SIG-M5 (cell line): ENCODE data around the gene LST1.
A peak's percentile ranks its signal among the peaks of the same experiment; 100 is the strongest.
"Not testable (repeated sequence)": the region's sequence is repeated elsewhere in the genome, so short reads cannot be mapped to it uniquely, and the experiment has no call there.

Source experiments
- DNase-seq: peaks from one replicate; lab custom pipeline; 2025; lab: John Stamatoyannopoulos, UW

The LST1 gene

DNA sequence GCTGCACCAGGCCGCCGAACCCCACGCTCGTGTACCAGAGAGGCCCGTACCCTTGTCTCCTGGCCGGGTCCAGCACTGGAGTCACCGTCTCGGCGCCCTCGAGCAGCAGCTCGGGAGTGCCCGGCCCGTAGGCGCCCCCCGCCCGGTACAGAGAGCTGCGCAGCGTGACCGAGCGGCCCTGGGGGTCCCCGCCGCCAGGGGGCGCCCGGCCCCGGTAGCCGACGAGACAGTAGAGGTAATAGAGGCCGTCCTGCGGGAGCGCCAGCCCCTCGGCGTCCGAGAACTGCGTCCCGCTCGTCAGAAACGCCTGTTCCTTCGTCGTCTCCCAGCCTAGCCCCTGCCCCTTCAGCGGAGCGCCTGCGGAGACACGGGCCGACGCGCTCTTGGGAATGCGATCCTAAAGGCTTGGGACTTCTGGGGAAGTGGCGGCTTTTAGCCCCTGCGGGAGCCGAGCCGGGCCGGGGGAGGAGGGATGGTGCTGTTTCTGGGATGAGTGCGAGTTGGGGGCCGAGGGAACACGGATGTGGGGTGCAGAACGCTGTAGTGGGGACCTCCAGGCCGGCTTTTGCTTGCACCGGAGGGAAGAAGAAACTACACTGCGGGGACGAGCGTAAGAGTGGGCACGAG lies 5.2 kb upstream of the LST1 start:
- DNase-seq = no peak

DNA sequence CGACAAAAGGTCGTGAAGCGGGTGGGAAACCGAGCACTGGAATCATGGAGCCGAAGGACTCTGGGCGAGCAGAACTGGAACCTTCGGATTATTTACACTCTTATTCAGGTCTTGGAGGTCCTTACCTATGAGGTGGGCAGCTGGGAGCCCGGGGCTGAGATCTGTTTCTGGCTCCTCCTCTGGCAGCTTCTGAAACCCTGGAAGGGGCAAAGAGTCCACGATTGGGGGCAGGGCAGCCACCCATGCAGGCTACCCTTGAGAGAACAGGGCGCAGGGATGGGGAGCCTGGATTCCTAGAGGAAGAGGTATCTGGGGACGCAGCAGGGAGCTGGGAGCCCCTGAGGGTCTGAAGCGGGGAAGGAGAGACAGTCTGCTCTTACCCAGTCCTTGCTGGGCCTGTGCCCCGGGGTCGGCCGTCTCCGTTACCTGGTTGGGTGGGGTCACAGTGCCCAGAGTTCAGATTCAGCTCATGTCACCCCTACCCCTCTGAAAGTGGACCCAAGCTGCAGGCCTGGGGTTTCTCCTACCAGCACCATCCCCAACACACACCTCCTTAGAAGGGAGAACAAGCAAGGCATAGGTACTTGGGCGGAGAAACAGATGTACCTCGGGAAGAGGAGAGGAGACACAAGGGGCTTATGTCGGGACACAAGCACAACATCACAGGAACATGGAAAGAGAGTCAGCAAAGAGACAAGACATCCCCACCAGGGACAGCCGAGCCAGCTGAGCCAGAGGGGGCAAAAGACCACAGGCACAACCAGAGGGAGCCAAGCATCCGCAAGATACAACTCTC lies 4.4 kb upstream of the LST1 start:
- no peak for DNase-seq

DNA sequence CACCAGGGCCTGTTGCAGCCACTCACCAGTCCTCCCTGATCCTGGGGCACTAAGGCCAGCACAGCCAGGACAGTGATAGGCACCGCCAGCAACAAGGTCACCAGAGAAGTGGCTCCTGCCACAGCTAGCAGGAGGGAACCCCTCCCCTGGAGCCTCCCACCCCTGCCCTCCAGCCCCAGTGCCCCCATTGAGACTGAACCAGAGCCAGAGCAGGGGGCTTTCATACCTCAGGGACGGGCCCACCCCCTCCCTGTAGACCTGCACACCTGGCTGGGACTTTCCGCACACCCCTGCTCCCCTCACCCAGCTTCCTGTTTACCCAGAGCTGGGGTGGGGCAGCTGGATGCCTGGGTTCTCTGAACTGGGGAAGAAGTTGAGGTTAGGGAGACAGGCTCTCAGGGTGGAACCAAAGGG lies 3.8 kb upstream of the LST1 start, which contains the start of gene LTB:
Gene LTB, minus strand, starts transcription at position 195 of the 414 bp plus-strand sequence. Its CDS starts 7 bp downstream, at position 188.
- no peak for DNase-seq

DNA sequence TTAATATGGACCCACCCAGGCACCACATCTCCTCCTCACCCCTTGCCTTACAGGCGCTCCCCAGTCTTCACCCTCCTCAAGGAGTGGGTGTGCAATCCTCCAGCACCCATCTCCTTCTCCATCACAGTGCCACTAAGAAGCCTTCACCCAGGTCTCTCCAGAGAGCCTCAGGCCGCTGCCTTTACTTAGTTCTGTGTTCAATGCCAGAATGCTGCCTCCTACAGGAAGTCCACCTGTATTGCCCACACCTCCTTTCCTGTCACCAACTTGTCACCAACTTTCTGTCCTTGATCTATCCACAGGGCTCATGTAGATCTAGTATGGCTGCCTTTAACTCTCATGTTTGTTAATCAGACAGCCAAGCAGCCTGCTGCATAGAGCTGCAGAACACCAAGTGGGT lies 586 bp upstream of the LST1 start:
- no peak for DNase-seq

DNA sequence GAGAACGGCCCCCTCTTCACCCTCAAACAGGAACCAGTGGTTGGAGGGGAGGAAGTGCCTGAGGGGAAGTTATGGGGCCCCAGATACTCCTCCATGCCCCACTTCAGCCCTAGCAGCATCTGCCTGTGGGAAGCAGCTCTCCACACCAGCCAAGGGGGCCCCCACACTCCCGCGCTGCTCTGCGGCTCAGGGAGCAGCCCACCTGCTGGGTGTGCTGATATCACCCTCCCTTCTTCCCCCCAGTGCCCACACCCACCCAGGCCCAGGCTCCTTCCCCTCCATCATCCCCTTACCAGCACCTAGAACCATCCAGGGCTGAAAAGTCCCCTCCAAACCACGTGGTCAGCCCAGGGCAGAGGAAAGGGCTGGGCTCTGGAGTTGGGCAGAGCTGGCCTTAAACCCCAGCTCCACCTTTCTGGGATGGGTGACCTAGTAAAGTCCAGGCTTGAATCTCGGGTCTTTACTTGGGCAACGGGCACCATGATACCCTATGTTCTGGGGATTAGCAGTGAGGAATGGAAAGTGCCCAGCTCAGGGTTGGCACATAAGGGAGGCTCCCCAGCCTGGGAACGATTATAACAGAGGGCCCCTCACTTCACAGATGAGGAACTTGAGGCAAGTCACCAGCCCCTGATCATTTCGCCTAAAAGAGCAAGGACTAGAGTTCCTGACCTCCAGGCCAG lies 663 bp downstream of the LST1 start:
- peak; percentile 71 for DNase-seq

DNA sequence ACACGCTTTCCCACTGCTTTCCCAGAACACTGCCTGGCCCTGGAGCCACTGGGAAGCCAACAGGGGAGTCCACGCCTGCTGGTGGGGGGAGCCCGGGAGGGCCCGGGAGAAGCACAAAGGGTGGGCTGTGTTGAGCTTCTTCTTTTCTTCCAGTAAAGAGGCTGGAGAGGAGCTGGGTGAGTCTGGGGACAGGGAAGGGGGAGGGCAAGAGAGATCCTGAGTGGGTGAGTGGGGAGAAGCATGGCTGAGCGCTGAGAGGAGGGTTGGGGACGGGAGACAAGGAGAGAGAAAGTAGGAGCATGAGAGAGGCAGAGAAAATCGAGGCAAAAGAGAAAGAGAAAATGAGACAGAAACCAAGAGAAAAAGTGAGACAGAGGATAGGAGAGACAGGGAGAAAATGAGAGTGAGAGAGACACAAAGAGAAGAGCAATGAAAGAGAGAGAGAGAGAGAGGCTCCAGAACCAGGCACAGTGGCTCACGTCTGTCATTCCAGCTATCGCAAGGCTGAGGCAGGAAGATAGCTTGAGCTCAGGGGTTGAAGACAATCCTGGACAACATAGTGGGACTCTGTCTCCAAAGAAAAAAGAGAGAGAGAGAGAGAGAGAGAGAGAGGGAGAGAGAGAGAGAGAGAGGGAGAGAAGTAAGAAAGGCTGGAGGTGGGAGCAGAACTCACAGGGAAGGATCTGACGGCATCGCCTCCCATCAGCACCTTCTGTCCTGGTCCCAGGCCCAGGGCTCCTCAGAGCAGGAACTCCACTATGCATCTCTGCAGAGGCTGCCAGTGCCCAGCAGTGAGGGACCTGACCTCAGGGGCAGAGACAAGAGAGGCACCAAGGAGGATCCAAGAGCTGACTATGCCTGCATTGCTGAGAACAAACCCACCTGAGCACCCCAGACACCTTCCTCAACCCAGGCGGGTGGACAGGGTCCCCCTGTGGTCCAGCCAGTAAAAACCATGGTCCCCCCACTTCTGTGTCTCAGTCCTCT lies 2.0 kb downstream of the LST1 start:
- no peak for DNase-seq

DNA sequence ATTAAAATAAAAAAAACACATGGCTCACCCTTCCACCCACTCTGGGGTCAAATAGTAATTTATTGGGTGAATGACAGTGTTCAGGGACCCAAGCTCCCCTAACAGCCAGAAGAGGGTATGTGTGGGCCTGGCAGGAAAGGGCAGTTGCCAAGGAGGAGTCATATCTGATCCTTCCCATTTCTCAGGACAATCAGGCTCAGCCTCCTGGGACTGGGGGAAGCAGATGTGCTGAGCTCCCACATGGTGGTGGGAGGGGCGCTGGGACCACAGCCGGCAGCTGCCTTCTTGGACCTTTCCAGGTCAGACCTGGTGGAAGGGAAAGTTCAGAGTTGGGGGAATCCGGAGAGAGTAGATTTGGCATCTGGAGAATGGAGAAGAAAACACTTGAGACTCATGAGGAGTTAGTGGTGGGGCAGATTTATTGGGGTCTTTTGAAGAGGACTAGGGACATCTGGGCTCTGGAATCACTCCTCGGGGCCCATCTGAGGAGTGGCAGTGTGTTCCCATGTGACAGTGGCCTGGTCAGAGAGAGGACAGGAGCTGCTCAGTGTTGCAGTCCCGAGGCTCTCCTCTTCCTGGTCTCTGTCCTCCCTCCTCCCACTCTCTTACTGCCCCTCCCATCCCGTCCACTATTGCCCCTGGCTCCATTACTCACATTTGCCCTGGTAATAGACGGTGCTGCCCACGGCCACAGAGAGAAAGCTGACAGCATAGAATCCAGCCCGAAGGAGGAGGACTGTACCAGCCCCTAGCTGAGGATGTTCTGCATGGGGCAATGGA lies 3.0 kb downstream of the LST1 start:
- DNase-seq = no peak

DNA sequence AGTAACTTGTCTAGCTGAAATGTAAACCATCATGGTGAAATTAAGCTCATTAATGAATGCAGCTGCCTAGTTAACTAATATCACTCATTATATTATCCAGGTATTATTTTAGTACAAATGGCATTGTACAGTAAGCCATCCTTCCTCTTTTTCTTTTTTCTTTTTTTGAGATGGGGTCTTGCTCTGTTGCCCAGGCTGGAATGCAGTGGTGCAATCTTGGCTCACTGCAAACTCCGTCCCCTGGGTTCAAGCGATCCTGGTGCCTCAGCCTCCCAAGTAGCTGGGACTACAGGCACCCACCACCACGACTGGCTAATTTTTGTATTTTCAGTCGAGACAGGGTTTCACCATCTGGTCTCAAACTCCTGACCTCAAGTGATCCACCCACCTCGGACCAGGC lies 4.6 kb downstream of the LST1 start:
- DNase-seq = not testable (repeated sequence)

DNA sequence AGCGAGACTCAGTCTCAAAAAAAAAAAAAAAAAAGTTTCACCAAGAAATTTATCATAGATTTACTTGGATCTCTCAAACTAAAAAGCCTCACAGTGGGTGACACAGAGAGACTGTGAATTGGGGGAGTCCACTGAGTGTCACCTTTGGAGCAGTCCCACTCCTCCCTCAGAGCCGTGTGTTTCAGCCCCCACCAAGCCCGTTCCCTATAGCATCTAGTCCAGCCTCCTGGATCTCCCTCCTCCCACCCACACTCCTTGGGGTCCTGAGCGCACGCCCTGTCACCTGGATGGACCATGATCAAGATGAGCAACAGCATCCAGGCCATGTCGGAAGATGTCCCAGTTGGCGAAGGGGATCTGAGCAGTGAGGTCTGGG lies 6.3 kb downstream of the LST1 start:
- DNase-seq = no peak

DNA sequence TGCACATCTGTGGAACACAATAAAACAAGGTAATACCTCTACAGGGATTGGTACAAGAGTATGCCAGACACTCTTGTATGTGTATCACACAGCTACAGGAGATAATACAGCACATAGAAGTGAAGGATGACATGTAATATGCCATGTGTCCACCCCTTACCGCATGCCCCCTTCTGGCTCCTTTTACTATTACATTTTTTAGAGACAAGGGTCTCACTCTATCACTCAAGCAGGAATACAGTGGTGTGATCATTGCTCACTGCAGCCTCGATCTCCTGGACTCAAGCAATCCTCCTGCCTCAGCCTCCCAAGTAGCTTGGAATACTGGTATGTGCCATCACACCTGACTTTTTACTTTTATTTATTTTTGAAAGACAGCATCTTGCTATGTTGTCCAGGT lies 10.9 kb downstream of the LST1 start:
- DNase-seq = no peak

DNA sequence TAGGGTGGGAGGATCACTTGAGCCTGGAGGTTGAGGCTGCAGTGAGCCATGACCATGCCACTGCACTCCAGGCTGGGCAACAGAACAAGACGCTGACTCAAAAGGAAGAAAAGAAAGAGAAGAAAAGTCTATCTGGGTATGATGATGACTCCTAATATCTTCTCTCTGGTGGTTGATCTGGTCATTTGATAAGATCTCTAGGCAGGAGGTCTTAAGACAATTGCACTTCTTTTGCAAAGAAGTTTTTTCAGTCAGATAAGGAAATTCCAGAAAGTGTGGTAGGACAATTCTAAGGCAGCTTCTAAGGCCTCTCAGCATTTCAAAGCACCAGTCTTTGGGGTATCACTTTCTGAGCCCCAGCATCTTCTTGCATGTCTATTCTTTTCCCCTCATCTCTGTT lies 21.2 kb downstream of the LST1 start:
- no peak for DNase-seq

DNA sequence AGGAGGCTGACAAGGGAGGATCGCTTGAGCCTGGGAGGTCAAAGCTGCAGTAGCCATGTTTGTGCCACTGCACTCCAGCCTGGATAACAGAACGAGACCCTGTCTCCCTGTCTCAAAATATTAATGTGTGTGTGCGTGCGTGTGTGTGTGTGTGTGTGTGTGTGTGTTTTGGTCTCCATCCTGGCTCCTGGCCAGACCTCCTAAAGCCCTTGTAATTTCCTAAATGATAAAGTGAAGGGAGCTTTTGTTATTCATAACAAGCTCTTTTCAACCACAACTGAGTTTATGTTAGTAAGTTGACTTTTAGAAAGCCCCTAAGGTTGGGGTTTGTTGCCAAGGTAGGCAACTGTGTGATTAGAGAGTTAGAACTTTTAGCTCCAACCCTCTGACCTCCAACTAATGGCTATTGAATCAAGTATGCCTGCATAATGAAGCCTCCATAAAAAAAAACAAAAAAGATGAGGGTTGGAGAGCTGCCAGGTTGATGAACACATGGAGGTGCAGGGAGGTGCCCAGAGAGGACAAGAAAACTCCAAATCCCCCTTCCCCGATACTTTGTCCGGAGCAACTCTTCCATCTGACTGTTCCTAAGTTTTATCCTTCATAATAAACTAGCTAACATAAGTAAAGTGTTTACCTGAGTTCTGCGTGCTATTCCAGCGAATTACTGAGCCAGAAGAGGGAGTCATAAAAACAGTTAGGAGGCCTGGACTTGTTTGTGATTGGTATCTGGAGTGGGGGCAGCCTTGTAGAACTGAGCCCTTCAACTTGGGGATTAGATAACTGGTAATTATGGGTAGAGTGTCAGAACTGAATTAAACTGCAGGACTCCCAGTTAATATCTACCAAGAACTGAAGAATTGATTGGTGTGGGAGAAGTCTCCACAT lies 23.7 kb downstream of the LST1 start:
- DNase-seq = no peak

DNA sequence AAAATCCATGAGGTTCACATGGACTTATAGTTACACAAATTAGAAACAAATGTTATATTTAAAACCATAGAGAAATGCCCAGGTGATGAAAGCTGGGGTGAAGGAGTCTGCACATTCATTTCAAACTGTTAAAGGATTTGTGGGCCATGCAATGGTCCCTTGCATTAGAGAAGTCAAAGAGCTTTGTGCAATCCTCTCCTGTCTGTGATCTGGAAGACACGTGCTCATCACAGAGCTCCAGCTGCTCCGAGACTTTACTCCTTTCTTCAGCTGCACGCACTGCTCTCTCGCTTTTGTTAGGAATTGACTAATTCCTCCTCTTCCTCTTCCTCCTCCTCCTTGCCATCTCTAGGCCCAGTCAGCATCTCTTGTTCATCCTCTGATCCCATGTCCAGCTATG lies 24.9 kb downstream of the LST1 start:
- no peak for DNase-seq

DNA sequence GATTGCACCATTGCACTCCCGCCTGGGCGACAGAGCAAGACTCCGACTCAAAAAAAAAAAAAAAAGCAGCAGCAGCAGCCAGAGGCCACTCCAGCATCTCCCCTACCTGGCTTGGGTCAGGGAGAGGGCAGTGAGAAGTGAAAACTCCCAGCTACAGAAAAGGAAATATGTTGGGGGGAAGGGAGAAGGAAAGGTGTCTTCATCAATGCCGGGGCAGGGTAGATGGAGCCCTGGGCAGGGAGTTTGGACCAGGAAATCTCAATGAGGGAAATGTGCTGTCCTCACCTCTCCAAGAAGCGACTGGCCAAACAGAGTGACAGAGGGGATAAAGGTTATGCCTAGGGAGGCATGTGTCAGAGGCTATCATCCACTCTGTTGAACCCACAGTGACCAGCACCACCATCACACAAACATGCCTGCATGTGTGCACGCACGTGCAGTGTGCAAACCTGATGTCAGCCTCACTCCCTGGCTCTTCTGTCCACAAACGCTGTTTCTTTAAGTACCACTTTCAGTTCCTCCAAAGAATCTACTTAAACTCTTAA lies 28.1 kb downstream of the LST1 start:
- DNase-seq = peak; percentile 28

DNA sequence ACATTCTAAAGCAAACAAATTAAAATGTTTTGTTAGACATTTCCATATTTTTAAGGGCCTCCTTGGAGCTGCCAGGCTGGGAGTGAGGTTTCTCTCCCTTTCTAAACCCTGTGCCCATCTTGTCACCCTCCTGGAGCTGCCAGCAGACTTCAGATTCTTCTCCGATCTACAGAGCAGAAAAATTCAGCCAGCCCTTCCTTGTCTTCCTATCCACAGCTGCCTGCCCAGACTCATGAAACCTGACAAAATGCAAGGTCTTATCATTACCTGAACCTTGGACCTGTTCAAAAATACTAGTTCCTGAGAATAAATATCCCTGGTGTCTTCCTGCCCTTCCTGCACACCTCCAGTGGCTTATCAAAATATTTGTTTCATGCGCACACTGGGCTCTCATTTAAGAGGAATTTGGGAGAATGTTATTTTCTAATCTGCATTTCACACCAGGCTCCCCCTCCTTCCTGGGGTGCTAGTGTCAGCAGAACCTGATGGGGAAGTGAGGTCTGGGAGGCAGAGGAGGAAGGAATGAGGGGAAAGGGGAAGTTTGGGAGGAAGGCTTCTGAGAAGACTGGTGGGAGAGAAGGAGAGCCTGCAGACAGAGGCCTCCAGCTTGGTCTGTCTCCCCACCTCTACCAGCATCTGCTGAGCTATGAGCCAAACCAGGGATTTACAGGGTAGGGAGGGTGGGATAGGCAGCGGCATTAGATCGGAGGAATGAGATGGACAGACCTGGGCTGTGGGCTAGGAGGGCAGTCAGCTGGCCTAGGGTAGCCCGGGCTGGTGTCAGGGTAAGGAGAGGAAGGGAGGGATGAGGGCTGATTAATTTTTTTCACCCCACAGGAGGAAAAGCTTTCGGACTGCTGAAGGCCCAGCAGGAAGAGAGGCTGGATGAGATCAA lies 28.9 kb downstream of the LST1 start, which contains the start of gene AIF1:
Gene AIF1, plus strand, starts transcription at position 551 of the 895 bp plus-strand sequence. Its CDS starts 96 bp downstream, at position 647.
- no peak for DNase-seq

DNA sequence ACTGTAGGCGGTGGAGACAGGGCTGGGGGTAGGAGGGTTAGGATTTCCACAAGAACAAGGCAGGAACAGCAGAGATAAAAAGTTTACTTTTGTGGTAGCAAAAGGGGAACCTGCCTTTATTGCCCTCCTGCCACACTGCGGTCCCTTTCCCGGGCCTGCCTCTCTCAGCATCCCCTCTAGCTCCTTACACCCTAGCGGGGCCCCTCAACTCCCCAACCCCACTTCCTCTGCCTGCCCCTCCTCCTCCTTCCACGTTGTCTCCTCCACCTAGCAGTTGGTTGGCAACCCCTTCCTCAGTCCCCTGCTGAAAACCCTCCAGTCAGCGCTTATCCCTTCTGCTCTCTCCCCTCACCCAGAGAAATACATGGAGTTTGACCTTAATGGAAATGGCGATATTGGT lies 29.7 kb downstream of the LST1 start:
- DNase-seq = peak; percentile 45

DNA sequence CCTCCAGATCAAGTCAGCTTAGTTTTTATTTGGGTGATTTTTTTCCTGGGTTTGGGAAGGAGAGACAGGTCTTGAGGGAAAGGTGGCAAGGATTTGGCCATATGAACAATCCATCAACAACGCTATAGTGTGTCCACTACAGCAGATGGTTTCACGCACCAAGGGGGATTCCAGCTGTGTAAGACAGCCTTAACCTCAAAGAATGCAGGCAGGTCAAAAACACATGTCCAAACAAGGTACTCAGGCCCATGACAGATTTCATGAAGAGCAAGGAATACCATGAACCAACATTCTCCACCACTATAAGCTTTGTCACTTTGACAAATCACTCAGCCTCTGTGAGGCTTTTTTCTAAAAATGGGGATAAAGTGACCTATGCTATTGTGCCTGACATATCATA lies 30.9 kb downstream of the LST1 start:
- no peak for DNase-seq

DNA sequence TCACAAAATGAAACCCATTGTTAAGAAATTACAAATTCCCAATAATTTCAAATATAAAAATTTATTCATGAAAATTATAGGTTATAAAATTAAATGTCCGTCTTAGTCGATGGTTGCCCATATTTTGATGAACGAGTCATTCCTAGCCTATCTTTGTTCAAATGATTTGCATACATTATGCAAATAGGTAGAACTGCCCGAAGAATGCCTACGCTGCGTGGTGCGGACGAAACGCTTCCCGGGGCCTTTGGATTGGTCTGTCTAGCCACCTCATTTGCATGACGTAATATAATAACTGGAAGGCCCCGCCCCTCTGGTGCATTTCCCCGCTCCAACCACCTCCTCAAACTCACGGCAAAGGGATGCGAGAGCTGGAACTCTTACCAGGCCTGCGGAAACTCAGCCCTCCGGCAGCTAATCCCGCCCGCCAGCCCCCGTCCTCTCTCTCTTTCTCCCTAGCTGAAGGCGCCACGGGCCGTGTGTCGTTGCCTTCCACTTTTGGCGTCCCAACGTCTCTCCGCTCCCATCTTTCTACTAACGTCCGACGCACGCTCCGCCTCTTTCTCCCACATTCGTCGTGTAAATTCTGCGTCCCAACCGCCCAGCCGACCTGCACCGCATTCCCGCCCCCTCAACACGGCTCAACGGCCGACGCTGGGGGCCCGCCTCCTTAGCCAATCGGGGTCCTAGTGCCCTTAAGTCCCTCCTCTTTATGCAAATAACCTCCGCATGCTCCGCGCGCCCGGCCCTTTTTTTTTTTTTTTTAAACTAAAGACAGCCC lies 33.9 kb downstream of the LST1 start:
- peak; percentile 95 for DNase-seq
